HepG2 (cell line): ENCODE results near the gene ARHGEF3. TPM values are rescaled to one million over a fixed set of nuclear protein-coding genes. Genes with fewer than 3 reads are reported as not detected.

Experiments
- AKAP8 ChIP-seq: sonication (generic); formaldehyde crosslinking; IDR thresholded peaks from 2 replicates; pipeline ENCODE4 v1.5.1; 2020; ENCODE audit warnings: mild to moderate bottlenecking, missing genetic modification reagents
- ARID3A ChIP-seq: IDR thresholded peaks from 2 replicates; pipeline ENCODE4 v1.6.1; 2012; ENCODE audit warnings: low read depth, low read length, improper control_type of control experiment
- ETV6 ChIP-seq: sonication (generic); formaldehyde crosslinking; conservative IDR thresholded peaks from 2 replicates; pipeline ENCODE4 v1.4.0; 2020; ENCODE audit warnings: missing genetic modification reagents
- FOXC1 ChIP-seq: sonication (generic); formaldehyde crosslinking; IDR thresholded peaks from 2 replicates; pipeline ENCODE4 v1.8.0; 2022; ENCODE audit warnings: mild to moderate bottlenecking, missing genetic modification reagents, borderline replicate concordance
- KDM1A ChIP-seq: IDR thresholded peaks from 2 replicates; pipeline ENCODE4 v1.6.1; 2016; ENCODE audit warnings: missing compliant biosample characterization
- KLF9 ChIP-seq: IDR thresholded peaks from 2 replicates; pipeline ENCODE4 v1.6.1; 2016; ENCODE audit warnings: low read depth
- MYPOP ChIP-seq: sonication (generic); formaldehyde crosslinking; IDR thresholded peaks from 2 replicates; pipeline ENCODE4 v1.8.1; 2023; ENCODE audit warnings: mild to moderate bottlenecking, moderate library complexity, missing genetic modification reagents
- STAT5B ChIP-seq: sonication (generic); formaldehyde crosslinking; IDR thresholded peaks from 2 replicates; pipeline ENCODE4 v1.4.0; 2020; ENCODE audit warnings: missing genetic modification reagents
- TSC22D2 ChIP-seq: sonication (generic); formaldehyde crosslinking; IDR thresholded peaks from 2 replicates; pipeline ENCODE4 v1.5.1; 2020; ENCODE audit warnings: missing genetic modification reagents, mild to moderate bottlenecking, borderline replicate concordance
- ZBTB14 ChIP-seq: sonication (generic); formaldehyde crosslinking; IDR thresholded peaks from 2 replicates; pipeline ENCODE4 v1.4.0; 2020; ENCODE audit warnings: missing genetic modification reagents
- ZBTB2 ChIP-seq: sonication (generic); formaldehyde crosslinking; IDR thresholded peaks from 2 replicates; pipeline ENCODE4 v1.8.0; 2022; ENCODE audit warnings: low read depth, missing genetic modification reagents
- ZNF253 ChIP-seq: sonication (generic); formaldehyde crosslinking; IDR thresholded peaks from 2 replicates; pipeline ENCODE4 v1.8.0; 2022; ENCODE audit warnings: mild to moderate bottlenecking, missing genetic modification reagents, borderline replicate concordance
- ZNF513 ChIP-seq: sonication (generic); formaldehyde crosslinking; conservative IDR thresholded peaks from 2 replicates; pipeline ENCODE4 v1.5.0; 2020; ENCODE audit warnings: missing genetic modification reagents
- ZNF576 ChIP-seq: sonication (generic); formaldehyde crosslinking; IDR thresholded peaks from 2 replicates; pipeline ENCODE4 v1.4.0; 2020; ENCODE audit warnings: mild to moderate bottlenecking, missing genetic modification reagents
- ZNF788 ChIP-seq: sonication (generic); formaldehyde crosslinking; IDR thresholded peaks from 2 replicates; pipeline ENCODE4 v1.5.0; 2020; ENCODE audit warnings: mild to moderate bottlenecking, missing genetic modification reagents, borderline replicate concordance
- ZNF841 ChIP-seq: sonication (generic); formaldehyde crosslinking; IDR thresholded peaks from 2 replicates; pipeline ENCODE4 v1.8.1; 2023; ENCODE audit warnings: missing genetic modification reagents, borderline replicate concordance
- polyA plus RNA-seq, 8 experiments: library from polyadenylated mRNA; depleted of rRNA in 3 of 8; stranded (reverse) in 7 of 8; unstranded in 1 of 8; fragments of >200 nt; fragmentation: Illumina TruSeq in 4 of 8; extraction: Trizol in 4 of 8; gene quantifications; 2 replicates each; pipeline versions ENCODE4 v1.2.1 to v1.2.3, GENCODE V29; 2011 to 2016; ENCODE audit warnings: low read depth in 4 of 8, missing spikeins in 1 of 8, mixed read lengths in 1 of 8; ENCODE audit not compliant: insufficient read depth in 1 of 8
- total RNA-seq, 5 experiments: library from RNA; depleted of rRNA; stranded (reverse); fragments of >200 nt; fragmentation: Illumina TruSeq; extraction: Trizol; gene quantifications; 2 replicates each; pipeline ENCODE4 v1.2.3, GENCODE V29; 2016; ENCODE audit warnings: low read depth in 1 of 5

Gene ARHGEF3
- total and polyA plus RNA-seq, 2 of the 13 experiments (the other 11 are each of a cell fraction or from before 2014, with no cell fraction given): 14.8 to 23.1 TPM

GRCh38 chr3:56758539-56758981 is 43.2 kb downstream of the ARHGEF3 start (continued):
- TF ChIP-seq ZNF253 (CRISPR knock-in tag) (no peak), MYPOP (no peak), ZNF576 (no peak), ARID3A (peak; percentile 65), ZNF841 (CRISPR knock-in tag) (no peak), ZNF513 (CRISPR knock-in tag) (no peak), ZNF788 (no peak), AKAP8 (CRISPR knock-in tag) (no peak), ZBTB2 (no peak), STAT5B (no peak), ZBTB14 (CRISPR knock-in tag) (no peak), TSC22D2 (no peak), ETV6 (no peak), KLF9 (CRISPR knock-in tag) (no peak), KDM1A (CRISPR knock-in tag) (no peak), FOXC1 (CRISPR knock-in tag) (no peak)
